ENCODE data around the gene BMPR1B.

BMPR1B gene

GRCh38 chr4:94791701-94792100 is 33.9 kb downstream of the BMPR1B start:
- no peaks in the 10 kb centered on the region for H3K4me1 ChIP-seq (ENCODE audit: control insufficient read depth in 1 of 2, insufficient read depth in 2 of 2, low read length in 2 of 2)
- H2BK120ac ChIP-seq (ENCODE audit: insufficient read depth, low read length, poor library complexity) = no peak overlapping the region
- no peak overlapping the region for H3K18ac ChIP-seq (ENCODE audit: low read length)
- DNase-seq = no peak
- H3K27me3 ChIP-seq (ENCODE audit: insufficient read depth, low read length) = no peaks in the 10 kb centered on the region
- H3K14ac ChIP-seq (ENCODE audit: low read length) = no peak overlapping the region
- H3K79me1 ChIP-seq (ENCODE audit: low read length) = no peaks in the 10 kb centered on the region
- H3K23ac ChIP-seq (ENCODE audit: low read length) = no peak overlapping the region
- no peak overlapping the region for H3K4ac ChIP-seq (ENCODE audit: low read depth, low read length)
- H2BK12ac ChIP-seq (ENCODE audit: low read length) = no peak overlapping the region
- H3K4me3 ChIP-seq (ENCODE audit: low read depth, low read length) = no peak overlapping the region
- H3K4me2 ChIP-seq (ENCODE audit: low read length) = no peak overlapping the region
- no peak overlapping the region for H2BK5ac ChIP-seq (ENCODE audit: low read depth, low read length, poor library complexity)
- H3K9ac ChIP-seq (ENCODE audit: low read length) = no peak overlapping the region
- H3K79me2 ChIP-seq (ENCODE audit: control insufficient read depth, insufficient read depth, low read length, poor library complexity) = no peaks in the 10 kb centered on the region
- H4K8ac ChIP-seq (ENCODE audit: low read depth, low read length) = no peak overlapping the region
- no peaks in the 10 kb centered on the region for H3K9me3 ChIP-seq (ENCODE audit: insufficient read depth, low read depth, low read length)
- no peak overlapping the region for H4K91ac ChIP-seq (ENCODE audit: low read depth, low read length)
- no peak overlapping the region for H2AK5ac ChIP-seq (ENCODE audit: low read length)
- H4K12ac ChIP-seq (ENCODE audit: low read depth, low read length) = no peak overlapping the region
- WGBS (ENCODE audit: extremely low coverage, insufficient coverage, insufficient read length) = 100% methylated on average over 2 of the region's 4 CpGs
- H3K27ac ChIP-seq (ENCODE audit: low read depth, low read length) = no peak overlapping the region
- no peaks in the 10 kb centered on the region for H3K36me3 ChIP-seq (ENCODE audit: control insufficient read depth in 1 of 2, insufficient read depth in 2 of 2, low read length in 2 of 2)
- H2AFZ ChIP-seq (ENCODE audit: insufficient read depth, low read length, poor library complexity) = no peak overlapping the region

GRCh38 chr4:94798808-94799207 is 41.1 kb downstream of the BMPR1B start:
- WGBS (ENCODE audit: extremely low coverage, insufficient coverage, insufficient read length) = no CpG with 5 or more reads among the region's 3 CpGs
- no peak overlapping the region for H3K9ac ChIP-seq (ENCODE audit: low read length)

GRCh38 chr4:94801016-94801415 is 43.3 kb downstream of the BMPR1B start:
- H2BK5ac ChIP-seq (ENCODE audit: low read depth, low read length, poor library complexity) = no peak overlapping the region
- H3K79me2 ChIP-seq (ENCODE audit: control insufficient read depth, insufficient read depth, low read length, poor library complexity) = no peaks in the 10 kb centered on the region
- no peak overlapping the region for H3K4me3 ChIP-seq (ENCODE audit: low read depth, low read length)
- H4K12ac ChIP-seq (ENCODE audit: low read depth, low read length) = no peak overlapping the region
- no peak overlapping the region for H2AFZ ChIP-seq (ENCODE audit: insufficient read depth, low read length, poor library complexity)
- H3K36me3 ChIP-seq (ENCODE audit: control insufficient read depth in 1 of 2, insufficient read depth in 2 of 2, low read length in 2 of 2) = no peaks in the 10 kb centered on the region
- no peak overlapping the region for H3K27ac ChIP-seq (ENCODE audit: low read depth, low read length)
- no peaks in the 10 kb centered on the region for H3K79me1 ChIP-seq (ENCODE audit: low read length)
- no peaks in the 10 kb centered on the region for H3K27me3 ChIP-seq (ENCODE audit: insufficient read depth, low read length)
- H3K14ac ChIP-seq (ENCODE audit: low read length) = no peak overlapping the region
- H3K23ac ChIP-seq (ENCODE audit: low read length) = no peak overlapping the region
- H2BK12ac ChIP-seq (ENCODE audit: low read length) = no peak overlapping the region
- no peaks in the 10 kb centered on the region for H3K9me3 ChIP-seq (ENCODE audit: insufficient read depth, low read depth, low read length)
- H2AK5ac ChIP-seq (ENCODE audit: low read length) = no peak overlapping the region
- no peak overlapping the region for H2BK120ac ChIP-seq (ENCODE audit: insufficient read depth, low read length, poor library complexity)
- no peak overlapping the region for H3K9ac ChIP-seq (ENCODE audit: low read length)
- no peak overlapping the region for H3K4me2 ChIP-seq (ENCODE audit: low read length)
- DNase-seq = no peak
- no peak overlapping the region for H3K4ac ChIP-seq (ENCODE audit: low read depth, low read length)
- H4K91ac ChIP-seq (ENCODE audit: low read depth, low read length) = no peak overlapping the region
- H4K8ac ChIP-seq (ENCODE audit: low read depth, low read length) = no peak overlapping the region
- no peak overlapping the region for H3K18ac ChIP-seq (ENCODE audit: low read length)
- no CpG with 5 or more reads among the region's 2 CpGs for WGBS (ENCODE audit: extremely low coverage, insufficient coverage, insufficient read length)
- no peaks in the 10 kb centered on the region for H3K4me1 ChIP-seq (ENCODE audit: control insufficient read depth in 1 of 2, insufficient read depth in 2 of 2, low read length in 2 of 2)

More at GRCh38 chr4:94798808-94799207, 41.1 kb downstream of the BMPR1B start:
- no peaks in the 10 kb centered on the region for H3K4me1 ChIP-seq (ENCODE audit: control insufficient read depth in 1 of 2, insufficient read depth in 2 of 2, low read length in 2 of 2)
- no peak overlapping the region for H2BK5ac ChIP-seq (ENCODE audit: low read depth, low read length, poor library complexity)
- H2BK120ac ChIP-seq (ENCODE audit: insufficient read depth, low read length, poor library complexity) = no peak overlapping the region
- H2AK5ac ChIP-seq (ENCODE audit: low read length) = no peak overlapping the region
- H3K4me2 ChIP-seq (ENCODE audit: low read length) = no peak overlapping the region
- H3K14ac ChIP-seq (ENCODE audit: low read length) = no peak overlapping the region
- DNase-seq = no peak
- H2AFZ ChIP-seq (ENCODE audit: insufficient read depth, low read length, poor library complexity) = no peak overlapping the region
- no peaks in the 10 kb centered on the region for H3K79me2 ChIP-seq (ENCODE audit: control insufficient read depth, insufficient read depth, low read length, poor library complexity)
- no peaks in the 10 kb centered on the region for H3K36me3 ChIP-seq (ENCODE audit: control insufficient read depth in 1 of 2, insufficient read depth in 2 of 2, low read length in 2 of 2)
- no peaks in the 10 kb centered on the region for H3K79me1 ChIP-seq (ENCODE audit: low read length)
- no peak overlapping the region for H3K18ac ChIP-seq (ENCODE audit: low read length)
- H4K12ac ChIP-seq (ENCODE audit: low read depth, low read length) = no peak overlapping the region
- H2BK12ac ChIP-seq (ENCODE audit: low read length) = no peak overlapping the region
- no peak overlapping the region for H4K91ac ChIP-seq (ENCODE audit: low read depth, low read length)
- no peaks in the 10 kb centered on the region for H3K27me3 ChIP-seq (ENCODE audit: insufficient read depth, low read length)
- no peak overlapping the region for H3K23ac ChIP-seq (ENCODE audit: low read length)
- no peak overlapping the region for H3K27ac ChIP-seq (ENCODE audit: low read depth, low read length)
- no peaks in the 10 kb centered on the region for H3K9me3 ChIP-seq (ENCODE audit: insufficient read depth, low read depth, low read length)
- H3K4ac ChIP-seq (ENCODE audit: low read depth, low read length) = no peak overlapping the region
- no peak overlapping the region for H3K4me3 ChIP-seq (ENCODE audit: low read depth, low read length)
- H4K8ac ChIP-seq (ENCODE audit: low read depth, low read length) = no peak overlapping the region

- Histone ChIP-seq H3K27ac (ENCODE audit: low read depth, low read length) (no peak overlapping the region), H4K8ac (ENCODE audit: low read depth, low read length) (no peak overlapping the region), H3K4me1 (ENCODE audit: control insufficient read depth in 1 of 2, insufficient read depth in 2 of 2, low read length in 2 of 2) (no peaks in the 10 kb centered on the region), H4K12ac (ENCODE audit: low read depth, low read length) (no peak overlapping the region), H3K23ac (ENCODE audit: low read length) (no peak overlapping the region), H2BK120ac (ENCODE audit: insufficient read depth, low read length, poor library complexity) (no peak overlapping the region), H2AK5ac (ENCODE audit: low read length) (no peak overlapping the region), H4K91ac (ENCODE audit: low read depth, low read length) (no peak overlapping the region), H3K4me2 (ENCODE audit: low read length) (no peak overlapping the region), H3K36me3 (ENCODE audit: control insufficient read depth in 1 of 2, insufficient read depth in 2 of 2, low read length in 2 of 2) (no peaks in the 10 kb centered on the region), H3K4ac (ENCODE audit: low read depth, low read length) (no peak overlapping the region), H3K18ac (ENCODE audit: low read length) (no peak overlapping the region), H3K79me2 (ENCODE audit: control insufficient read depth, insufficient read depth, low read length, poor library complexity) (no peaks in the 10 kb centered on the region), H2AFZ (ENCODE audit: insufficient read depth, low read length, poor library complexity) (no peak overlapping the region), H2BK5ac (ENCODE audit: low read depth, low read length, poor library complexity) (no peak overlapping the region), H3K9ac (ENCODE audit: low read length) (no peak overlapping the region), H3K79me1 (ENCODE audit: low read length) (no peaks in the 10 kb centered on the region), H3K4me3 (ENCODE audit: low read depth, low read length) (no peak overlapping the region), H3K9me3 (ENCODE audit: insufficient read depth, low read depth, low read length) (no peaks in the 10 kb centered on the region), H2BK12ac (ENCODE audit: low read length) (no peak overlapping the region), H3K27me3 (ENCODE audit: insufficient read depth, low read length) (no peaks in the 10 kb centered on the region), H3K14ac (ENCODE audit: low read length) (no peak overlapping the region)
- WGBS (ENCODE audit: extremely low coverage, insufficient coverage, insufficient read length) = no CpG with 5 or more reads among the region's 4 CpGs
- DNase-seq = no peak
Measured at GRCh38 chr4:94802091-94802490, 44.3 kb downstream of the BMPR1B start.

Measured in trophoblast cell (in vitro differentiated cells and primary cell).